ENCODE measurements around the gene BBS1.

DNA sequence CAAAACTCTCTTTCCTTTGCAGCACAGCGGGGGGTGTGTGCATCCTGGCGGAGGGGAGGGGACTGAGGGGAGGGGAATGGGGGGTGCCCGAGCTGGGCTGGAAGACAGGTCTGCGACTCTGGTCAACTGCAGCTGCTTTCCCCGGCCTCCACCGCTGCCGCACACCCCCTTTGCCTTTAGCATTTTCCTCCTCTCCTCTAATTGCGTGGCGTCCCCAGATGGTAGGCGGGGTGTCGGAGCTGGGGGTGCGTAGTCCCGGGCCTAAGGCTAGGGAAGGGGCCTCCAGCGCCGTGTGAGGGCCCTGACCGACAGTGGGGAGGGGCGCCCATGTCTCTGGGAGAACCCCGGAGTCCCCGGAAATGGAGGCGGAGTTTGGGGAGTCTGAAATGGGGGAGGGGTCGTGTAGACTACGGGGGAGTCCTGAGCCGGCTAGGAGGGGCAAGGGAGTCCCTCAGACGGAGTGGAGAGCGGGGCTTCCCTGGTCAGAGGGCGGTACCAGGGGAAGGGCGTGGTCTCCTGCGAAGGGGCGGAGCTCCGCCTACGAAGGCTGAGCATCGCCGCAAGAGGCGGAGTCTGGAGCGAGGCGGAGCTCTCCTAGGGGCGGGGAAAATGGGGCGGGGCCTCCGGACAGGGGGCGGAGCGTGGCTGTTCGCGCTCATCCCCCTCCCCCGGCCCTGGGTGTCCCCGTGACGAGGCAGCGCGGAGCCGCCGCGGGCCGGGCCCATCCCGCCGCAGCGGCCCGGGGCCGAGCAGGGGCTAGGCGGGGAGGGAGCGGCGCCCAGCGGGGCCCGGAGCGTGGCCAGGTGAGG lies 44.0 kb upstream of the BBS1 start, which contains the start of gene PELI3:
- TF ChIP-seq, protein P1, sequence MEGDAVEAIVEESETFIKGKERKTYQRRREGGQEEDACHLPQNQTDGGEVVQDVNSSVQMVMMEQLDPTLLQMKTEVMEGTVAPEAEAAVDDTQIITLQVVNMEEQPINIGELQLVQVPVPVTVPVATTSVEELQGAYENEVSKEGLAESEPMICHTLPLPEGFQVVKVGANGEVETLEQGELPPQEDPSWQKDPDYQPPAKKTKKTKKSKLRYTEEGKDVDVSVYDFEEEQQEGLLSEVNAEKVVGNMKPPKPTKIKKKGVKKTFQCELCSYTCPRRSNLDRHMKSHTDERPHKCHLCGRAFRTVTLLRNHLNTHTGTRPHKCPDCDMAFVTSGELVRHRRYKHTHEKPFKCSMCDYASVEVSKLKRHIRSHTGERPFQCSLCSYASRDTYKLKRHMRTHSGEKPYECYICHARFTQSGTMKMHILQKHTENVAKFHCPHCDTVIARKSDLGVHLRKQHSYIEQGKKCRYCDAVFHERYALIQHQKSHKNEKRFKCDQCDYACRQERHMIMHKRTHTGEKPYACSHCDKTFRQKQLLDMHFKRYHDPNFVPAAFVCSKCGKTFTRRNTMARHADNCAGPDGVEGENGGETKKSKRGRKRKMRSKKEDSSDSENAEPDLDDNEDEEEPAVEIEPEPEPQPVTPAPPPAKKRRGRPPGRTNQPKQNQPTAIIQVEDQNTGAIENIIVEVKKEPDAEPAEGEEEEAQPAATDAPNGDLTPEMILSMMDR (IDR thresholded peaks at IDR 0.05), result no peak
- peak in 1 of 2 donors; percentile 21 for TF ChIP-seq POLR2A (IDR thresholded peaks at IDR 0.05)

All from vagina (tissue), 2 donors.